ENCODE data around the gene NRXN3. TPM values are rescaled to one million over a fixed set of nuclear protein-coding genes. Genes with fewer than 3 reads are reported as not detected.

Gene NRXN3
- total RNA-seq, 1 experiment from 2014 or later, result not detected

GRCh38 chr14:79840831-79841230 is 1670.7 kb downstream of the NRXN3 start:
- POLR2A ChIA-PET, result no interaction called here
- H3K9ac ChIP-seq (ENCODE audit: low read length), result no peak overlapping the region
- H3K9me3 ChIP-seq (ENCODE audit: control insufficient read depth in 1 of 2, insufficient read depth in 1 of 2, low read depth in 1 of 2, low read length in 2 of 2), result peaks cover 0 to 14% of the 10 kb centered on the region in 2 experiments; a peak in 2 of 4 replicates
- no peaks in the 10 kb centered on the region for H3K36me3 ChIP-seq (ENCODE audit: control insufficient read depth in 1 of 2, insufficient read depth in 2 of 2, low read length in 2 of 2)
- H3K27me3 ChIP-seq (ENCODE audit: insufficient read depth, low read length), result no peaks in the 10 kb centered on the region
- H3K79me2 ChIP-seq (ENCODE audit: insufficient read depth, low read length), result no peaks in the 10 kb centered on the region
- no peaks in the 10 kb centered on the region for H3K4me1 ChIP-seq (ENCODE audit: control insufficient read depth in 1 of 2, insufficient read depth in 2 of 2, low read length in 2 of 2)
- no peak overlapping the region for H3K4me2 ChIP-seq (ENCODE audit: low read length)
- ATAC-seq (no peak), DNase-seq (ENCODE audit: low read depth, low spot score) (no peak)
- no peaks in the 10 kb centered on the region for H3K9me2 ChIP-seq (ENCODE audit: insufficient read depth)
- CTCF ChIA-PET, result no interaction called here
- RAD21 ChIA-PET (ENCODE audit: low non-redundant PET in 1 of 2, low total read pairs in 2 of 2, uncharacterized antibody in 2 of 2, unreplicated experiment in 2 of 2), result no interaction called here
- intact Hi-C loops (cut with micrococcal nuclease), result no loop called here
- no peak overlapping the region for H3K4me3 ChIP-seq (replicated peaks in 1 of 2; ENCODE audit: low read depth in 1 of 2, low read length in 2 of 2)
- H3K27ac ChIP-seq (ENCODE audit: low read depth, low read length), result no peak overlapping the region
- no peak overlapping the region for H2AFZ ChIP-seq (ENCODE audit: low read depth, low read length, poor library complexity, severe bottlenecking)
- no peaks in the 10 kb centered on the region for H4K20me1 ChIP-seq (ENCODE audit: insufficient read depth)
- TF ChIP-seq EGR1 (IDR thresholded peaks at IDR 0.05; ENCODE audit: low read depth), result no peak
- TF ChIP-seq MAX (IDR thresholded peaks at IDR 0.05), result no peak
- no peak for TF ChIP-seq RAD21 (IDR thresholded peaks at IDR 0.05; ENCODE audit: low read depth)
- TF ChIP-seq ZFX (IDR thresholded peaks at IDR 0.05), result no peak
- no peak for TF ChIP-seq CBX3 (IDR thresholded peaks at IDR 0.05; ENCODE audit: low read depth)
- no peak for TF ChIP-seq YY1 (IDR thresholded peaks at IDR 0.05; ENCODE audit: extremely low read depth, insufficient replicate concordance, low read depth, low read length)
- no TSS peak for BruUV-seq (replicated peaks)

- ATAC-seq, result no peak
- TF ChIP-seq FOSL1 (IDR thresholded peaks at IDR 0.05; ENCODE audit: low read depth) (no peak), RAD21 (IDR thresholded peaks at IDR 0.05; ENCODE audit: low read depth) (no peak), TCF7L2 (IDR thresholded peaks at IDR 0.05; ENCODE audit: borderline replicate concordance, extremely low read depth, insufficient read depth, insufficient read length) (no peak), SRF (IDR thresholded peaks at IDR 0.05; ENCODE audit: low read depth) (no peak), JUND (IDR thresholded peaks at IDR 0.05) (no peak), SP1 (IDR thresholded peaks at IDR 0.05; ENCODE audit: low read depth) (no peak)
- TF ChIP-seq, protein P1, sequence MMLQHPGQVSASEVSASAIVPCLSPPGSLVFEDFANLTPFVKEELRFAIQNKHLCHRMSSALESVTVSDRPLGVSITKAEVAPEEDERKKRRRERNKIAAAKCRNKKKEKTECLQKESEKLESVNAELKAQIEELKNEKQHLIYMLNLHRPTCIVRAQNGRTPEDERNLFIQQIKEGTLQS (IDR thresholded peaks at IDR 0.05), result no peak
- TF ChIP-seq, protein P2, sequence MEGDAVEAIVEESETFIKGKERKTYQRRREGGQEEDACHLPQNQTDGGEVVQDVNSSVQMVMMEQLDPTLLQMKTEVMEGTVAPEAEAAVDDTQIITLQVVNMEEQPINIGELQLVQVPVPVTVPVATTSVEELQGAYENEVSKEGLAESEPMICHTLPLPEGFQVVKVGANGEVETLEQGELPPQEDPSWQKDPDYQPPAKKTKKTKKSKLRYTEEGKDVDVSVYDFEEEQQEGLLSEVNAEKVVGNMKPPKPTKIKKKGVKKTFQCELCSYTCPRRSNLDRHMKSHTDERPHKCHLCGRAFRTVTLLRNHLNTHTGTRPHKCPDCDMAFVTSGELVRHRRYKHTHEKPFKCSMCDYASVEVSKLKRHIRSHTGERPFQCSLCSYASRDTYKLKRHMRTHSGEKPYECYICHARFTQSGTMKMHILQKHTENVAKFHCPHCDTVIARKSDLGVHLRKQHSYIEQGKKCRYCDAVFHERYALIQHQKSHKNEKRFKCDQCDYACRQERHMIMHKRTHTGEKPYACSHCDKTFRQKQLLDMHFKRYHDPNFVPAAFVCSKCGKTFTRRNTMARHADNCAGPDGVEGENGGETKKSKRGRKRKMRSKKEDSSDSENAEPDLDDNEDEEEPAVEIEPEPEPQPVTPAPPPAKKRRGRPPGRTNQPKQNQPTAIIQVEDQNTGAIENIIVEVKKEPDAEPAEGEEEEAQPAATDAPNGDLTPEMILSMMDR (IDR thresholded peaks at IDR 0.05 in 2 of 3, conservative IDR thresholded peaks at IDR 0.05 in 1 of 3; ENCODE audit: borderline replicate concordance in 1 of 3, insufficient read depth in 1 of 3, low read depth in 2 of 3, low read length in 2 of 3), result no peak
- Histone ChIP-seq H3K4me3 (replicated peaks in 1 of 2; ENCODE audit: low read depth in 1 of 2, low read length in 2 of 2) (no peak overlapping the region), H3K4me2 (ENCODE audit: low read length) (no peak overlapping the region), H3K79me2 (ENCODE audit: insufficient read depth, low read length) (no peaks in the 10 kb centered on the region), H3K9me3 (ENCODE audit: control insufficient read depth in 1 of 2, insufficient read depth in 1 of 2, low read depth in 1 of 2, low read length in 2 of 2) (peaks cover 0 to 13% of the 10 kb centered on the region in 2 experiments; a peak in 2 of 4 replicates), H3K9ac (ENCODE audit: low read length) (no peak overlapping the region), H3K9me2 (ENCODE audit: insufficient read depth) (no peaks in the 10 kb centered on the region), H3K4me1 (ENCODE audit: control insufficient read depth in 1 of 2, insufficient read depth in 2 of 2, low read length in 2 of 2) (no peaks in the 10 kb centered on the region), H4K20me1 (ENCODE audit: insufficient read depth) (no peaks in the 10 kb centered on the region), H3K27ac (ENCODE audit: low read depth, low read length) (no peak overlapping the region), H3K36me3 (ENCODE audit: control insufficient read depth in 1 of 2, insufficient read depth in 2 of 2, low read length in 2 of 2) (no peaks in the 10 kb centered on the region), H2AFZ (ENCODE audit: low read depth, low read length, poor library complexity, severe bottlenecking) (no peak overlapping the region), H3K27me3 (ENCODE audit: insufficient read depth, low read length) (no peaks in the 10 kb centered on the region)
- ChIA-PET CTCF (no interaction called here), POLR2A (no interaction called here), RAD21 (ENCODE audit: low non-redundant PET in 1 of 2, low total read pairs in 2 of 2, uncharacterized antibody in 2 of 2, unreplicated experiment in 2 of 2) (no interaction called here)
- no TSS peak for BruUV-seq (replicated peaks)
- DNase-seq (ENCODE audit: low read depth, low spot score), result no peak
- intact Hi-C loops (cut with micrococcal nuclease), result no loop called here
Measured at GRCh38 chr14:79841433-79841832, 1671.3 kb downstream of the NRXN3 start.

All from HCT116 (cell line).